ENCODE measurements around the gene GRK3. TPM values are rescaled to one million over a fixed set of nuclear protein-coding genes. Genes with fewer than 3 reads are reported as not detected.

GRK3 gene
- total and polyA plus RNA-seq, 10 of the 15 experiments (the other 5 are each of a cell fraction or from before 2014, with no cell fraction given), result 3.1 to 35.1 (median 14.7) TPM

DNA sequence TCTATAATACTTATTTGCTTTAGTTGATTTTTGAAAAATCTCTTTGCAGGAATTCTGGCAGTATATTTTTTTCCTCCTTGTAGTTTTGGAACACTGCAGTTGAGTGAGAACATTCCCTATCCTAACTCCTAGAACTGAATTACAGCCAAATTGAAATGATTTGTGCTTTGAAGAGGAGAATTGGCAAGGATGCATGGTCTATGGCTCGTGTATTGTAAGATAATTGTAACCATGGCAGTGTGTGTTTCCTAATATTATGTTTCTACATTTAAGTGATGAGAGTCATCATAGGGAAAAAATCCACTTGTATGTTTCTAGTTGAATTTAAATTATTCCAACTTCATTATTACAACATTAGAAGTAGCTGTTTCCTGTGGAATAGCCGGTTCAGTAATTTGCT is 96.6 kb downstream of the GRK3 start (continued):
- TF ChIP-seq ATF3 (IDR thresholded peaks at IDR 0.05; ENCODE audit: borderline replicate concordance, extremely low read depth, low read depth, low read length) (no peak), CHD1 (IDR thresholded peaks at IDR 0.05; ENCODE audit: low read depth, low read length) (no peak), WRNIP1 (IDR thresholded peaks at IDR 0.05; ENCODE audit: borderline replicate concordance, low read depth, low read length) (no peak), ZNF274 (IDR thresholded peaks at IDR 0.05; ENCODE audit: insufficient read depth, insufficient read length) (no peak), EGR1 (IDR thresholded peaks at IDR 0.05; ENCODE audit: borderline replicate concordance in 1 of 2, low read depth in 2 of 2, low read length in 2 of 2) (no peak)

DNA sequence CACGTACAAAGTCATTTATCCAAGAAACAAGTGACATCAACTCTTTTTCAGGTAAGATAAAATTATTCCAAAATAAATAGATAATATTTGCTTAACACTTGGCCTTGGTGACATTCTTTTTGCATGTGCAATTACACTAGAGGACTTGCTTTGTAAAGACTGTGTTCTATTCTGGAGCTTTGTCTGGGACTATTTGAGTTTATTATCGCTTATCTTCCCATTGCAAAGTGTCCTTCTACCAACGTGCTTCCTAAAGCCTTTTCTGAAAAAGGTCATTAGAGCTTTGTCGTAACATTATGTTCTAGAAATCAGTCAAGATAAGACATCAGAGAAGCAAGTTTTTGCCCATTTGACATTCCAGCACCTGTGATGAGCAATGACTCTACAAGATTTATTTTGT is 99.2 kb downstream of the GRK3 start:
- H4K20me1 ChIP-seq (ENCODE audit: control insufficient read depth, insufficient read depth), result no peaks in the 10 kb centered on the region
- no peak for ATAC-seq
- no peak overlapping the region for H2AFZ ChIP-seq (ENCODE audit: control insufficient read depth, low read depth, low read length)
- intact Hi-C loops (cut with micrococcal nuclease; ENCODE audit: unreplicated experiment), result no loop called here
- H3K4me3 ChIP-seq, result no peak overlapping the region
- no peak for DNase-seq (ENCODE audit: low read depth, low spot score)
- POLR2A ChIA-PET, result no interaction called here
- RAD21 ChIA-PET (ENCODE audit: unreplicated experiment), result no interaction called here
- TF ChIP-seq ZNF384 (IDR thresholded peaks at IDR 0.05; ENCODE audit: borderline replicate concordance, low read depth, low read length), result no peak
- no peak for TF ChIP-seq ZNF24 (IDR thresholded peaks at IDR 0.05)
- BruUV-seq (replicated peaks), result no TSS peak
- CTCF ChIA-PET, result interaction anchor here (0.6 kb wide), 1 partner anchor 49 kb away, joined by 3 read pairs; no protein-coding TSS in a partner anchor
- no peak for FAIRE-seq
- SMC1A ChIA-PET (ENCODE audit: uncharacterized antibody, unreplicated experiment), result no interaction called here
- H3K4me2 ChIP-seq (ENCODE audit: control insufficient read depth, insufficient read depth), result no peak overlapping the region
- H3K9me3 ChIP-seq (replicated peaks; ENCODE audit: control insufficient read depth, insufficient read depth, low read length), result no peaks in the 10 kb centered on the region
- H3K27me3 ChIP-seq (replicated peaks in 1 of 2; ENCODE audit: control insufficient read depth in 2 of 2, insufficient read depth in 2 of 2, low read length in 1 of 2), result no peaks in the 10 kb centered on the region
- H3K4me1 ChIP-seq (ENCODE audit: control insufficient read depth, insufficient read depth, low read length), result no peaks in the 10 kb centered on the region; the same call in 1 of the 2 replicates
- H3K79me2 ChIP-seq (ENCODE audit: control insufficient read depth, insufficient read depth, low read length), result peaks cover 5% of the 10 kb centered on the region; the same call in 1 of the 2 replicates
- H3K27ac ChIP-seq (ENCODE audit: control insufficient read depth, insufficient read depth), result no peak overlapping the region
- in situ Hi-C loops (cut with MboI), result no loop called here
- no peak overlapping the region for H3K9ac ChIP-seq (ENCODE audit: control insufficient read depth, insufficient read depth, low read length)
- 88% methylated on average over 4 of the region's 4 CpGs for WGBS (ENCODE audit: insufficient coverage, insufficient replicate concordance, low lambda C conversion rate, missing lambda C conversion rate)
- H3K36me3 ChIP-seq (ENCODE audit: control insufficient read depth in 2 of 2, insufficient read depth in 2 of 2, low read length in 1 of 2), result no peaks in the 10 kb centered on the region; a peak in 2 of 4 replicates

Measured in GM12878 (cell line).